Activated naive CD4-positive, alpha-beta T cell treated with anti-CD3 and anti-CD28 coated beads, Interleukin-2, amount 50 U/mL, for 24 hours (primary cell): Measurements from ENCODE around the gene ARHGAP35.
"Not testable (repeated sequence)": the region's sequence is repeated elsewhere in the genome, so short reads cannot be mapped to it uniquely, and the experiment has no call there.

Experiments
- H3K27ac Mint-ChIP-seq: one replicate; pipeline ENCODE4 v1.8.0; 2021; ENCODE audit warnings: mild to moderate bottlenecking, mixed read lengths
- H3K27me3 Mint-ChIP-seq: one replicate; pipeline ENCODE4 v1.8.0; 2021; ENCODE audit warnings: mixed read lengths
- H3K36me3 Mint-ChIP-seq: one replicate; pipeline ENCODE4 v1.8.0; 2021; ENCODE audit warnings: mixed read lengths
- H3K4me1 Mint-ChIP-seq: one replicate; pipeline ENCODE4 v1.8.0; 2021; ENCODE audit warnings: mixed read lengths
- H3K4me3 Mint-ChIP-seq: one replicate; pipeline ENCODE4 v1.8.0; 2021; ENCODE audit warnings: mild to moderate bottlenecking, mixed read lengths
- H3K9me3 Mint-ChIP-seq: one replicate; pipeline ENCODE4 v1.8.0; 2021; ENCODE audit warnings: mixed read lengths

Gene ARHGAP35

DNA sequence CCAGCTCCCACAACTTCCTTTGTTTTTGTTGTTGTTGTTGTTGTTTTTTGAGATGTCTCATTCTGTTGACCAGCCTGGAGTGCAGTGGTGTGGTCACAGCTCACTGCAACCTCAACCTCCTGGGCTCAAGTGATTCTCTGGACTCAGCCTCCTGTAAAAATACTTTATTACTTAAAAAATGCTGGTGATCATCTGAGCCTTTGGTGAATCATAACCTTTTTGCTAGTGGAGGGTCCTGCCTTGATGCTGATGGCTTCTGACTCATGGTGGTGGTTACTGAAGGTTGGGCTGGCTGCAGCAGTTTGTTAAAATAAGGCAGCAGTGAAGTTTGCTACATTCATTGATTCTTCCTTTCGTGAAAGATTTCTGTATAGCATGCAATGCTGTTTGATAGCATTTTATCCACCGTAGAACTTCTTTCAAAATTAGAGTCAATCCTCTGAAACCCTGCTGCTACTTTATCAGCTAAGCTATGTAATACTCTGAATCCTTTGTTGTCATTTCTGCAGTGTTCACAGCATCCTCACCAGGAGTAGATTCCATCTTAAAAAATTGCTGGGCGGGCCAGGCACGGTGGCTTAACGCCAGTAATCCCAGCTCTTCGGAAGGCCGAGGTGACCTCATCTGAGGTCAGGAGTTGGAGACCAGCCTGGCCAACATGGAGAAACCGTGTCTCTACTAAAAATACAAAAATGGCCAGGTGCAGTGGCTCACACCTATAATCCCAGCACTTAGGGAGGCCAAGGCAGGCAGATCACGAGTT, 18.0 kb downstream of the ARHGAP35 start:
- H3K27me3 Mint-ChIP-seq: no peaks in the 10 kb centered on the region
- no peak overlapping the region for H3K27ac Mint-ChIP-seq
- no peaks in the 10 kb centered on the region for H3K9me3 Mint-ChIP-seq
- no peak overlapping the region for H3K4me3 Mint-ChIP-seq
- H3K36me3 Mint-ChIP-seq: no peaks in the 10 kb centered on the region
- peaks cover 3% of the 10 kb centered on the region for H3K4me1 Mint-ChIP-seq

DNA sequence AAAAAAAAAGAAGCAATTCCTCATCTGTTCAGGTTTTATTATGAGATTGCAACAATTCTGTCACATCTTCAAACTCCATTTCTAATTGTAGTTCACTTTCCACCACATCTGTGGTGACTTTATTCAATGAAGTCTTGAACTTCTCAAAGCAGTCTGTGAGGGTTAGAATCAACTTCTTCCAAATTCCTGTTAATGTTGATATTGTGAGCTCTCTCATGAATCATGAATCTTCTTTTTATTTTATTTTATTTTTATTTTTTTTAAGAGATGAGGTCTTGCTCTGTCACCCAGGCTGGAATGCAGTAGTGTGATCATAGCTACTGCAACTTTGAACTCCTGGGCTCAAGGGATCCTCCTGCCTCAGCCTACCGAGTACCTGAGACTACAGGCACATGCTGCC, 19.6 kb downstream of the ARHGAP35 start:
- Mint-ChIP-seq H3K9me3 (no peaks in the 10 kb centered on the region), H3K36me3 (no peaks in the 10 kb centered on the region), H3K27me3 (no peaks in the 10 kb centered on the region), H3K4me3 (no peak overlapping the region), H3K4me1 (peaks cover 3% of the 10 kb centered on the region), H3K27ac (no peak overlapping the region)

DNA sequence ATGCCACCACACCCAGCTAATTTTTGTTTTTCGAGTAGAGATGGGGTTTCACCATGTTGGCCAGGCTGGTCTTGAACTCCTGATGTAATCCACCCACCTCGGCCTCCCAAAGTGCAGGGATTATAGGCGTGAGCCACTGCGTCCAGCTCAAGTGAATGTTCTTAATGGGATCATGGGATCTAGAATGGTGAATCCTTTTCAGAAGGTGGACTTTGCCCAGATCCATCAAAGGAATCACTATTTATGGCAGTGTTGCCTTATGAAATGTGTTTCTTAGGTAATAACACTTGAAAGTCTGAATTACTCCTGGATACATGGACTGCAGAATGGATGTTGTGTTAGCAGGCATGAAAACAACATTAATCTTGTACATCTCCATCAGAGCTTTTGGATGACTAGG, 20.3 kb downstream of the ARHGAP35 start:
- Mint-ChIP-seq H3K36me3 (no peaks in the 10 kb centered on the region), H3K9me3 (no peaks in the 10 kb centered on the region), H3K4me3 (no peak overlapping the region), H3K27me3 (no peaks in the 10 kb centered on the region), H3K27ac (no peak overlapping the region), H3K4me1 (peaks cover 3% of the 10 kb centered on the region)

DNA sequence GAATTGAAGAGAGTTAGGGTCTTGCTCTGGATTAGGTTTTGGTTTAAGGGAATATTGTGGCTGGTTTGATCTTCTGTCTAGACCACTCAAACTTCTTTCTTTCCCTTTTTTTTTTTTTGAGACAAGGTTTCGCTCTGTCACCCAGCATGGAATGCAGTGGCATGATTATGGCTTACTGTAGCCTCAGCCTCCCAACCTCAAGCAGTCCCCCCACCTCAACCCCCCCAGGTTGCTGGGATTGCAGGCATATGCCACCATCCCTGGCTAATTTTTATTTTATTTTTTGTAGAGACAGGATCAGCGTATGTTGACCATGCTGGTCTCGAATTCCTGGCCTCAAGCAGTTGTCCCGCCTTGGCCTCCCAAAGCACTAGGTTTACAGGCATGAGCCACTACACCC, 21.2 kb downstream of the ARHGAP35 start:
- Mint-ChIP-seq H3K9me3 (no peaks in the 10 kb centered on the region), H3K4me1 (peaks cover 12% of the 10 kb centered on the region), H3K27ac (no peak overlapping the region), H3K36me3 (no peaks in the 10 kb centered on the region), H3K27me3 (no peaks in the 10 kb centered on the region), H3K4me3 (no peak overlapping the region)

DNA sequence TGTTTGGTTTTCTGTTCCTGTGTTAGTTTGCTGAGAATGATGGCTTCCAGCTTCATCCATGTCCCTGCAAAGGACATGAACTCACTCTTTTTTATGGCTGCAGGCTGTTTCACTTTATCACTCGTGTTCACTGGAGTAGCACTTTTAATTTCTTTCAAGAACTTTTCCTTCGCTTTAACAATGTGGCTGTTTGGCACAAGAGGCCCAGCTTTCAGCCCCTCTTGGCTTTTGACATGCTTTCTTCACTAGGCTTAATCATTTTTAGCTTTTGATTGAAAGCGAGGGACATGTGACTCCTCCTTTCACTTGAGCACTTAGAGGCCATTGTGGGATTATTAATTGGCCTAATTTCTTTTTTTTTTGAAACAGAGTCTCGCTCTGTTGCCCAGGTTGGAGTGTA, 22.0 kb downstream of the ARHGAP35 start:
- H3K27me3 Mint-ChIP-seq, H3K4me3 Mint-ChIP-seq, H3K36me3 Mint-ChIP-seq, H3K9me3 Mint-ChIP-seq, H3K27ac Mint-ChIP-seq: not testable (repeated sequence)
- H3K4me1 Mint-ChIP-seq: peaks cover 17% of the 10 kb centered on the region

DNA sequence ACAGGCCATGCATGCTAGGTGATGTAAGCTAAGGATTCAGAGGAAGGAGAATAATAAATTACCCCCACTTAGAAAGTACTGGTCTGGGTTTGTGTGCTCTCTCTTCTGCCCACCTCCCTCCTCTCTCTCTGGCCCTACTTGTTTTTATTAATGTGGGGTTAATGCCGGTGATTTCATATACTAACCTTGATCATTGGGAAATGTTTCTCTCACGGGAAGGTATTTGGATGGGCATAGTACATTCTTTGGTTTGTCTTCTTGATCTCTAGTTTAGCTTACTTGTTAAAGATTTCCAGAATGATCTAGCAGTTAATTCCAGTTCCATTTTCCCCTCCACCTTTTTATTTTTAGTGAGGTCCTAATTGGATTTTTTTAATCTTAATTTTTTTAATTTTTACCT, 24.6 kb downstream of the ARHGAP35 start:
- Mint-ChIP-seq H3K4me3 (no peak overlapping the region), H3K36me3 (peaks cover 1% of the 10 kb centered on the region), H3K27ac (no peak overlapping the region)

DNA sequence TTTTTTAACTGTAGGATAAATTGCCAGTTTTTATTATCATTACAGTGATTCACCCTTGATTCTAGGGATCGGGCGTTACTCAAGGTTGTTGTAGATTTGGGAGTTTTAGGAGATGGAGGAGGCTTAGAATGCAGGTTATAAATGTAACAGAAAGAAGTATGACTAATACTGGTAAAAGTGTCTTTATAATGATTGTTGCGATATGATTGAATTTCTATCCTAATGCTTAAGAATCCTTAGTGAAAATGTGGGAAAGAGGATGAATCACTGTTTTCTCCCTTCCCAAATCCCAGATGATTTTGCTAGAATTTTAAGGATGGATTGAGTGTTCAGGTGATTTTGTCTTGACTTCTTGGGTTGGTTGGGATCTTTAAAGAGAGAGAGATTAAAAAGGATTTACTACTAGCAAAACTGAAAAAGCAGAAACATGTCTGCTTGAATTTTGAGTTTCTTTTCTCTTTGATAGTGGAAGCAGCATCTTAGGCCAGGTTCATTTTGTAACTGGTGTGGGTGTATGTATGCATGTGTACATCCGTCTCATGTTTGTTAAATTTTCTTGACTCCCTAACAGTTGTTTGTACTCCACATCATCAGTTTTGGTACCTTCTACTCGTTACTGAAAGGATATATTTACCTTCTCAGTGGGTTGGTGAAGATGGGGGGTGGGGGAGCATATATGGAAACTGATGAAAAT, 25.9 kb downstream of the ARHGAP35 start:
- H3K4me1 Mint-ChIP-seq: peaks cover 32% of the 10 kb centered on the region
- H3K4me3 Mint-ChIP-seq: no peak overlapping the region
- H3K27ac Mint-ChIP-seq: no peak overlapping the region
- H3K36me3 Mint-ChIP-seq: peaks cover 1% of the 10 kb centered on the region
- no peaks in the 10 kb centered on the region for H3K9me3 Mint-ChIP-seq
- no peaks in the 10 kb centered on the region for H3K27me3 Mint-ChIP-seq

More for the DNA sequence above, 24.6 kb downstream of the ARHGAP35 start:
- Mint-ChIP-seq H3K27me3 (no peaks in the 10 kb centered on the region), H3K9me3 (no peaks in the 10 kb centered on the region), H3K4me1 (peaks cover 22% of the 10 kb centered on the region)

DNA sequence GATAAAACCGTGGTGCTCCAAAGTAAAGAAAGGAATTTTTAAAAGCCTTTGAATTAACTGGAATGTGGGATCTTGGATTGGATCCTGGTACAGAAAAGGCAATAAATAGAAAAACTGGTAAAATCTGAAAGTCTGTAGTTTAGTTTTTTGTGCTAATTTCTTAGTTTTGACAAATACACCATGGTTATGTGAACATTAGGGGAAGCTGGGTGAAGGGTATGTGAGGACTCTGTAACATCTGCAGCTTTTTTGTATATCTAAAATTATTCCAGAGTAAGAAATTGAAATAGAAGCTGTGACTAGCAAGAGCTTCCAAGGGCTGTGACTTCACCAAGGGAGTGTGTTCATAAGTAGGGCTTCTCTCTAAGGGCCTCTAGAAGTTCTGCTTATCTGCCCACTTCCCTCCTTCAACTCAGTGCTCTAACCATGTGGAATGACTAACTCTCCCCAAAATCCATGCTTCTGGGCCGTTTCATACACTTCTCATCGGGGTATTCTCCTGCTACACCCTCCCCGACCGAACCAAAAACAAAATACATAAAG, 26.5 kb downstream of the ARHGAP35 start:
- no peak overlapping the region for H3K4me3 Mint-ChIP-seq
- no peaks in the 10 kb centered on the region for H3K9me3 Mint-ChIP-seq
- no peaks in the 10 kb centered on the region for H3K27me3 Mint-ChIP-seq
- no peak overlapping the region for H3K27ac Mint-ChIP-seq
- H3K4me1 Mint-ChIP-seq: peaks cover 34% of the 10 kb centered on the region
- peaks cover 1% of the 10 kb centered on the region for H3K36me3 Mint-ChIP-seq

DNA sequence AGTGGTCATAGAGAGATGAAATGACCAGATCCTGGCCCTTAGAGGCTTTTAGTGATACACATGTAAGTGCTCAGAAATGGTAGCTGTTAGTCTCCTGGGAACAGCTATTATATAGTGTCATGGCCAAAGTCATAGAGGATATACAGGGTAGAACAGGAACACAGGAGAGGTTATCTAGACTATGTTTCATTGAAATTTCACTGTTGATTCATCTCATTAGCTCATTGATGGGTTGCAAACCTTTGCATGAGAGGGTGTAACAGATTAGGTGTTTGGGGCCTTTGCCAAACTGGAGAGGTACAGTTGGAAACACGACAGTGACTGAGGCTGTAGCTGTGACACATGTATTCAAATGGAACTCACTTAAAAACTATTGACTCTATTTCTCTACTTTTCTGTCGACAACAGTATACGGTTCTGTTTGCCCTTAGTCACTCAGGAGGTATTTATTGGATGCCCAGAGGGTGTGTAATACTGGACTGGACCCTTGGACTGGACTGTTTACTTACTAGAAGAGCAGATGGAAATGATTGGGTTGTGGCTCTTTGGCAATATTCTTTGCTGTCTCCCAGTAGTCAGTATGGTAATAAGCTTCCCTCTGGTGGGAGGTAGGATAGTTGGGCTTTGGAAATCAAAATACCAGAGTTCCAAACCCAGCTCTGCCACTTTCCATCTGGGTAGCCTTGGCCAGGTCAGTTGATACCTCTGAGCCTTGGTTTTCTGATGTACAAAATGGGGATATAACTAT, 29.8 kb downstream of the ARHGAP35 start:
- no peak overlapping the region for H3K27ac Mint-ChIP-seq
- H3K4me3 Mint-ChIP-seq: no peak overlapping the region
- peaks cover 49% of the 10 kb centered on the region for H3K4me1 Mint-ChIP-seq
- H3K36me3 Mint-ChIP-seq: peaks cover 5% of the 10 kb centered on the region
- no peaks in the 10 kb centered on the region for H3K9me3 Mint-ChIP-seq
- no peaks in the 10 kb centered on the region for H3K27me3 Mint-ChIP-seq

DNA sequence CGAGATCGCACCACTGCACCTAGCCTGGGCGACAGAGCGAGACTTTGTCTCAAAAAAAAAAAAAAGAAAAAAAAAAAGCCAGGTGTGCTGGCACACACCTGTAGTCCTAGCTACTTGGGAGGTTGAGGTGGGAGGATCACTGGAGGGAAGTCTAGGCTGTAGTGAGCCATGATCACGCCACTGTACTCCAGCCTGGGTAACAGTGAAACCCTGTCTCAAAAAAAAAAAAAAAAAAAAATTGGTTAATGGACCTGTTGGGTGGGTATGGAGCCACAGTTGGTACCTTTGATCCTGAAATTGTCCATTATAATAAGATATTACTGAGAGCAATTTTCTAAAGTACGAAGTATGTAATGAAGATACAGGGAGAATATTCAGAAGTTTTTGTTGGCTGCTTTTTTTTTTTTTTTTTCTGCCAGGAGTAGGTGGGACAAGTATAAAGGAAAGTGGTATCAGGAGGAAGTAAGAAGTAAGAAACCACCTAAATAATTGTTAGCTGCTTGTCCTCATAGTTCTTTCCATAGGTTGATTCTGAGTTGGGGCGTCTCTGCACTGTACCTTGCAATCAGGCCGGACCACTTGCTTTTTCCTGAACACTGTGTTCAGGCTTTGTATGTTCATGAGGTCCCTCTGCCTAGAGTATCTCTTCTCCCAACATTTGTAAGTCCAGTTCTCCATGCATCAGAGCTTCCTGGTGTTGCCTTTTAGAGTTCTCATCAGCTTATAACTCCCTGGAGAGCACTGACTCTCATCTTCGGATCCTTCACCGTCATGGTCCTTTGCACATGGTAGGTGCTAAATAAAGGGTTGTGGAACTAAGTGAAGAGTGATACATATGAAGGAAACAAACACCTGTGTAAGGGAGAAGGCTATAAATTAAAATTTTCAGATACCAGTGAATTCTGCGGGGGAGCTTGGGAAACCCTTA, 31.7 kb downstream of the ARHGAP35 start:
- H3K4me3 Mint-ChIP-seq: no peak overlapping the region
- H3K36me3 Mint-ChIP-seq: peaks cover 4% of the 10 kb centered on the region
- H3K9me3 Mint-ChIP-seq: no peaks in the 10 kb centered on the region
- no peaks in the 10 kb centered on the region for H3K27me3 Mint-ChIP-seq
- H3K4me1 Mint-ChIP-seq: peaks cover 42% of the 10 kb centered on the region
- no peak overlapping the region for H3K27ac Mint-ChIP-seq

DNA sequence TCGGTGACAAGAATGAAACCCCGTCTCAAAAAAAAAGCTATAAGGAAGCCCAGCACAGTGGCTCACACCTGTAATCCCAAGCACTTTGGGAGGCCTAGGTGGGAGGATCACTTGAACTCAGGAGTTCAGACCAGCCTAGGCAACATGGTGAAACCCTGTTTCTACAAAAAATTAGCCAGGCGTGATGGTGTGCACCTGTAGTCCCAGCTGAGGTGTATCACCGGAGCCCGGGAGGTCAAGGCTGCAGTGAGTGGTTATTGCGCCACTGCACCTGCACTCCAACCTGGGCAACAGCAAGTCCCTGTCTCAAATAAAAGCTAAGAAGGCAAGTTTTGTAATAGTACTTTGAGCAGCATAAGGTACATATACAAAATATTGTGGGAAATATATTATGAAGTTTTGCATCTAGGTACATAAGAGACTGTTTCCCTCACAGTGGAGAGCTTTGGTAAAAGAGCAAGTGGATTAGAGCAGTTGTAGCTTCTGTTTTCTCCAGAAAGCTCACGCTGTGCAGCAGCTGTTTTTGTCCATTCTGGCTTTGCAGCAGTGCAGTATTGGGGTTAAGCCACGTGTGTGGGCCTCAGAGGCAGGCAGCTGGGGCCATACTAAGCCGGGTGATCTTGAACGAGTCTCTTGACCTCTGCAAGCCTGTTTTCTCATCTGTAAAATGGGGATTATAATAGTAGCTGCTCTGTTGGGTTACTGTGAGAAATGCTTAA, 35.4 kb downstream of the ARHGAP35 start:
- H3K36me3 Mint-ChIP-seq: peaks cover 5% of the 10 kb centered on the region
- H3K4me3 Mint-ChIP-seq: no peak overlapping the region
- H3K9me3 Mint-ChIP-seq: no peaks in the 10 kb centered on the region
- no peak overlapping the region for H3K27ac Mint-ChIP-seq
- no peaks in the 10 kb centered on the region for H3K27me3 Mint-ChIP-seq
- peaks cover 42% of the 10 kb centered on the region for H3K4me1 Mint-ChIP-seq

DNA sequence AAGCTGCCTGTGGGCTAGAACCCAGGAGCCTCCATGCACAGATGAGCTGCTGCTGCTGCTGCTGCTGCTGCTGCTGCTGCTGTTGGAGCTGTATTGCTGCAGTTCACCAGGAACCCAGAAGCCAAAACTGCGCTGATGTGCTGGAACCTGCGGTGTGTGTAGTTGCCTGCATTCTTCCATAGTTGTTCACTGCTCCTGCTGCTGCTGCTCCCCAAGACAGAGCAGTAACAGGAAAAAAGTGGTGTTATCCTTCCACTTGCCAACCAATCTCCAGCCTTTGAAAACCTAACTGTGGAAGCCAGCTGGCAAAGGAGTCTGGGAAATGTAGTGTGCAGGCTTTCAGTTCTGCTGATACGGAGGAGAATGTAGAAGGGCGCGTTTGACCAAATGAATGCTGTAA, 37.9 kb downstream of the ARHGAP35 start:
- no peak overlapping the region for H3K27ac Mint-ChIP-seq
- H3K4me3 Mint-ChIP-seq: no peak overlapping the region
- peaks cover 47% of the 10 kb centered on the region for H3K4me1 Mint-ChIP-seq
- H3K27me3 Mint-ChIP-seq: no peaks in the 10 kb centered on the region
- peaks cover 5% of the 10 kb centered on the region for H3K36me3 Mint-ChIP-seq
- H3K9me3 Mint-ChIP-seq: no peaks in the 10 kb centered on the region

DNA sequence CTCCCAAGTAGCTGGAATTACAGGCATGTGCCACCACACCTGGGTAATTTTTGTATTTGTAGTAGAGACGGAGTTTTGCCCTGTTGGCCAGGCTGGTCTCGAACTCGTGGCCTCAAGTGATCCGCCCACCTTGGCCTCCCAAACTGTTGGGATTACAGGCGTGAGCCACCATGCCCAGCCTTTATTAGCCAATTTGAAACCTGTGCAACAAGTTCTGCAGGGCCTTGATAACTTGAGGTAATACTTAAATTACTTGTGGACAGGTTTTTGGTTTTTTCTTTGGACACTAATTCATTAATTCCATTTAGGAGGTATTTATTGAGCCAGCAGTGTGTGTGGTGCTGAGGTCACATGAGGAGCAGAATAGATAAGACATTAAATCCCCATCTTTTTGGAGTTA, 39.5 kb downstream of the ARHGAP35 start:
- Mint-ChIP-seq H3K4me3 (no peak overlapping the region), H3K36me3 (peaks cover 1% of the 10 kb centered on the region), H3K27ac (no peak overlapping the region), H3K9me3 (no peaks in the 10 kb centered on the region), H3K4me1 (peaks cover 46% of the 10 kb centered on the region), H3K27me3 (no peaks in the 10 kb centered on the region)

DNA sequence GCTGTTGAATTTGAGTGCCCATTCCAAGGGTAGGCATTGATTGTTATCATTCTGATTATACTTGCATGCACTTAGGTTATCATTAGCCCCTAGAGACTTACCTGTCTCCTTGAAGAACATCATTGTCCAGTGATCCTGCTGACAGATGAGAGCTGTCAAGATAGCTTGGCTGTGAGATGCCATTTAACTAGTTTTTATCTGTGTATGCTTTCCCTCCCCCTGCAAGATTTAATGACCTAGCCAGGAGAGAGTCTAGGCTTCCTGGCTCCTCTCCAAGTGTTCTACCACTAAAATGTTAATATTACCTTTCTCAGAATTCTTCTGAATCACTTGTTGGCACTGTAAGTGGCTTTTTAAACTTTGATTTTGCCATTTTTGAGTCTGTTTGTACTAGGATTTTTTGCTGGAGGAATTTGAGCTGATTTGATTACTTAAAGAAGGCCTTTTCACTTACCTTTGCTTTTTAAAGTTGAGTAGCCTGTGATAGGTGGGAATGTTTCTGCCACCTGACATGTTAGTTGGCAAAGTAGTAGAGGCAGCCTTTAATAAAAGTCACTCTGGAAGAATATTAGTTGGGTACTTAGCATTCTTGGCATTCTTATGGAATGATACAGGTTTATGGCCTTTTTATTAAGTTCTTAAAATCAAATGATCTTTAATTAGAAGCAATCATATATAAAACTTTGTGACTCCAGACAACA, 41.1 kb downstream of the ARHGAP35 start:
- H3K27ac Mint-ChIP-seq: peak overlapping the region; percentile 84
- H3K4me3 Mint-ChIP-seq: no peak overlapping the region
- H3K27me3 Mint-ChIP-seq: no peaks in the 10 kb centered on the region
- no peaks in the 10 kb centered on the region for H3K9me3 Mint-ChIP-seq
- peaks cover 1% of the 10 kb centered on the region for H3K36me3 Mint-ChIP-seq
- peaks cover 45% of the 10 kb centered on the region for H3K4me1 Mint-ChIP-seq
